GM12878 (cell line): ENCODE measurements around the gene RPS6KA5. TPM values are rescaled to one million over a fixed set of nuclear protein-coding genes. Genes with fewer than 3 reads are reported as not detected.

Source experiments
- ATAC-seq: fragments of 200-7000 bp; cut with Tn5 transposase; 3 replicates; pipeline ENCODE4 v1.9.1; 2020; ENCODE audit warnings: mild to moderate bottlenecking, moderate library complexity
- BruUV-seq: library from RNA; stranded (reverse); fragments of 400-500 nt; replicated peaks from 2 replicates; lab custom pipeline; 2021; lab: Mats Ljungman, UMichigan
- CTCF ChIA-PET: fragments of 300-600 bp; sonication (Branson Sonifier 250); formaldehyde crosslinking; extraction: SDS; loops from one replicate; lab custom pipeline; 2021; ENCODE audit warnings: inconsistent platforms; lab: Yijun Ruan, JAX
- POLR2A ChIA-PET: fragments of 350-600 bp; formaldehyde crosslinking; extraction: SDS; loops from one replicate; lab custom pipeline; 2021; ENCODE audit warnings: inconsistent platforms; lab: Charles Lee
- RAD21 ChIA-PET: fragments of 300-600 bp; sonication (Branson Sonifier 250); formaldehyde crosslinking; loops from one replicate; lab custom pipeline; 2023; ENCODE audit warnings: antibody characterized with exemption; ENCODE audit not compliant: unreplicated experiment; lab: Charles Lee
- SMC1A ChIA-PET: fragments of 300-600 bp; sonication (Branson Sonifier 250); formaldehyde crosslinking; loops from one replicate; lab custom pipeline; 2023; ENCODE audit not compliant: unreplicated experiment, uncharacterized antibody; lab: Charles Lee
- DNase-seq: peaks from one replicate; pipeline ENCODE4 v3.0.0-alpha.2; 2011; ENCODE audit warnings: low read depth, low spot score
- FAIRE-seq: peaks from 3 replicates; lab custom pipeline; 2011; peaks lifted over from hg19 to GRCh38; lab: Jason Lieb, UNC
- H2AFZ ChIP-seq: 2 replicates; pipeline ENCODE4 v1.6.0; 2011; ENCODE audit warnings: low read depth, low read length, control low read depth; ENCODE audit not compliant: control insufficient read depth
- H3K27ac ChIP-seq: 2 replicates; pipeline ENCODE4 v1.5.1; 2011; ENCODE audit warnings: control low read depth; ENCODE audit not compliant: control insufficient read depth, insufficient read depth
- H3K27me3 ChIP-seq, 2 experiments: replicated peaks in 1 of 2; 2 replicates each; pipeline versions ENCODE4 v1.6.0 to v1.6.1; 2011; ENCODE audit warnings: low read length in 1 of 2; ENCODE audit not compliant: control insufficient read depth in 2 of 2, insufficient read depth in 2 of 2
- H3K36me3 ChIP-seq, 2 experiments: 2 replicates each; pipeline ENCODE4 v1.5.1; 2011; ENCODE audit warnings: low read length in 1 of 2; ENCODE audit not compliant: control insufficient read depth in 2 of 2, insufficient read depth in 2 of 2
- H3K4me1 ChIP-seq: 2 replicates; pipeline ENCODE4 v1.6.1; 2011; ENCODE audit warnings: mild to moderate bottlenecking, low read length, moderate library complexity, mixed read lengths; ENCODE audit not compliant: control insufficient read depth, insufficient read depth
- H3K4me2 ChIP-seq: 2 replicates; pipeline ENCODE4 v1.6.0; 2011; ENCODE audit warnings: control low read depth; ENCODE audit not compliant: control insufficient read depth, insufficient read depth
- H3K4me3 ChIP-seq: fragments of 200-600 bp; sonication (generic); 2 replicates; pipeline ENCODE4 v1.5.1; 2016
- H3K79me2 ChIP-seq: 2 replicates; pipeline ENCODE4 v1.6.0; 2011; ENCODE audit warnings: low read length; ENCODE audit not compliant: control insufficient read depth, insufficient read depth
- H3K9ac ChIP-seq: 2 replicates; pipeline ENCODE4 v1.8.0; 2011; ENCODE audit warnings: low read length, control low read depth, mixed read lengths; ENCODE audit not compliant: control insufficient read depth, insufficient read depth
- H3K9me3 ChIP-seq: replicated peaks from 3 replicates; pipeline ENCODE4 v1.5.1; 2011; ENCODE audit warnings: mild to moderate bottlenecking, low read length; ENCODE audit not compliant: control insufficient read depth, insufficient read depth
- H4K20me1 ChIP-seq: 2 replicates; pipeline ENCODE4 v1.6.0; 2011; ENCODE audit not compliant: control insufficient read depth, insufficient read depth
- EGR1 ChIP-seq, 2 experiments: IDR thresholded peaks; 1 replicate in 1 of 2; 2 replicates in 1 of 2; pipeline ENCODE4 v1.6.1; 2011 to 2012; ENCODE audit warnings: low read depth in 2 of 2, low read length in 2 of 2, borderline replicate concordance in 1 of 2, mild to moderate bottlenecking in 1 of 2, moderate library complexity in 1 of 2
- HCFC1 ChIP-seq: fragments of 150-350 bp; IDR thresholded peaks from 2 replicates; pipeline ENCODE4 v1.6.1; 2014; ENCODE audit warnings: low read length
- IKZF2 ChIP-seq, 2 experiments: fragments of 450-650 bp; IDR thresholded peaks; 2 replicates each; pipeline ENCODE4 v1.6.1; 2017; ENCODE audit warnings: mild to moderate bottlenecking in 2 of 2, moderate library complexity in 2 of 2
- MTA3 ChIP-seq: IDR thresholded peaks from 2 replicates; pipeline ENCODE4 v1.6.1; 2012; ENCODE audit warnings: low read length, inconsistent platforms, borderline replicate concordance
- RAD51 ChIP-seq: fragments of 450-650 bp; IDR thresholded peaks from 2 replicates; pipeline ENCODE4 v1.6.1; 2016; ENCODE audit warnings: moderate library complexity, mild to moderate bottlenecking, inconsistent platforms
- RBBP5 ChIP-seq: fragments of 200-600 bp; sonication (generic); conservative IDR thresholded peaks from 2 replicates; pipeline ENCODE4 v1.6.1; 2016
- SIX5 ChIP-seq: IDR thresholded peaks from 2 replicates; pipeline ENCODE4 v1.6.1; 2011; ENCODE audit warnings: mild to moderate bottlenecking, low read depth, low read length, moderate library complexity; ENCODE audit not compliant: severe bottlenecking
- SRF ChIP-seq, 2 experiments: IDR thresholded peaks; 2 replicates each; pipeline ENCODE4 v1.6.1; 2011; ENCODE audit warnings: low read depth in 2 of 2, low read length in 2 of 2, mild to moderate bottlenecking in 1 of 2, moderate library complexity in 1 of 2
- STAT3 ChIP-seq: IDR thresholded peaks from 2 replicates; pipeline ENCODE4 v1.6.1; 2011; ENCODE audit warnings: low read depth, low read length, improper control_type of control experiment
- ZBTB11 ChIP-seq: fragments of 450-650 bp; formaldehyde crosslinking; IDR thresholded peaks from 2 replicates; pipeline ENCODE4 v1.5.0; 2022; ENCODE audit warnings: mild to moderate bottlenecking, missing genetic modification characterization
- WGBS: methylation state at CpG from one replicate; pipeline ENCODE4 v1.1.6; 2016; ENCODE audit warnings: low lambda C conversion rate; ENCODE audit not compliant: insufficient replicate concordance, insufficient coverage; ENCODE audit errors: missing lambda C conversion rate; 5-methylcytosine and 5-hydroxymethylcytosine counted together
- in situ Hi-C: fragments of 300-500 bp; cut with MboI; formaldehyde crosslinking; loops from 9 replicates; pipeline ENCODE4 v1.14.3; 2018; ENCODE audit warnings: mixed read lengths
- intact Hi-C: fragments of 100-400 bp; cut with micrococcal nuclease; formaldehyde crosslinking; loops from one replicate; pipeline ENCODE4 v1.14.2; 2022; ENCODE audit not compliant: unreplicated experiment
- polyA plus RNA-seq, 11 experiments: library from polyadenylated mRNA; depleted of rRNA in 4 of 11; unstranded in 6 of 11; stranded (reverse) in 5 of 11; fragments of >200 nt; fragmentation: Nextera tagmentation in 4 of 11; fragmentation: Illumina TruSeq in 1 of 11; extraction: Ambion mirVana in 4 of 11; extraction: Trizol in 1 of 11; gene quantifications; 1 replicate in 1 of 11; 2 replicates in 10 of 11; pipeline versions ENCODE4 v1.2.1 to v1.2.3, GENCODE V29; 2011 to 2016; ENCODE audit warnings: inconsistent platforms in 2 of 11, missing spikeins in 2 of 11, low read depth in 1 of 11
- total RNA-seq, 4 experiments: library from RNA; depleted of rRNA in 3 of 4; stranded (reverse); fragments of >200 nt in 3 of 4; fragmentation: Illumina TruSeq in 1 of 4; extraction: Trizol in 1 of 4; gene quantifications; 2 replicates each; pipeline versions ENCODE4 v1.2.1 to v1.2.3, GENCODE V29; 2013 to 2021
- TF ChIP-seq, protein P1 (sequence below): fragments of 450-650 bp; IDR thresholded peaks from 2 replicates; pipeline ENCODE4 v1.6.1; 2016; ENCODE audit warnings: mild to moderate bottlenecking
- TF ChIP-seq, protein P2 (sequence below): fragments of 450-650 bp; IDR thresholded peaks from 2 replicates; pipeline ENCODE4 v1.6.1; 2016; ENCODE audit warnings: mild to moderate bottlenecking, moderate library complexity, borderline replicate concordance

RPS6KA5 gene
- total and polyA plus RNA-seq, 10 of the 15 experiments (the other 5 are each of a cell fraction or from before 2014, with no cell fraction given): 1.4 to 7.0 (median 3.7) TPM

- ChIA-PET POLR2A (no interaction called here), CTCF (no interaction called here), SMC1A (no interaction called here), RAD21 (no interaction called here)
- in situ Hi-C loops (no loop called here), intact Hi-C loops (no loop called here)
- H4K20me1 ChIP-seq: no peaks in the 10 kb centered on the region
- H3K4me1 ChIP-seq: no peaks in the 10 kb centered on the region
- DNase-seq (no peak), ATAC-seq (no peak), FAIRE-seq (no peak)
- WGBS: 73% methylated on average over 9 of the region's 9 CpGs
- no peaks in the 10 kb centered on the region for H3K79me2 ChIP-seq
- H2AFZ ChIP-seq: no peak overlapping the region
- no peaks in the 10 kb centered on the region for H3K27me3 ChIP-seq
- TF ChIP-seq STAT3 (no peak), EGR1 (IDR thresholded peaks at IDR 0.05; ENCODE audit: borderline replicate concordance in 1 of 2, low read depth in 2 of 2, low read length in 2 of 2) (no peak), MTA3 (no peak), ZBTB11 (no peak), RBBP5 (no peak), IKZF2 (IDR thresholded peaks at IDR 0.05) (no peak), SRF (IDR thresholded peaks at IDR 0.05; ENCODE audit: low read depth in 2 of 2, low read length in 2 of 2) (no peak), RAD51 (no peak), HCFC1 (no peak), SIX5 (no peak)
- TF ChIP-seq, protein P1, sequence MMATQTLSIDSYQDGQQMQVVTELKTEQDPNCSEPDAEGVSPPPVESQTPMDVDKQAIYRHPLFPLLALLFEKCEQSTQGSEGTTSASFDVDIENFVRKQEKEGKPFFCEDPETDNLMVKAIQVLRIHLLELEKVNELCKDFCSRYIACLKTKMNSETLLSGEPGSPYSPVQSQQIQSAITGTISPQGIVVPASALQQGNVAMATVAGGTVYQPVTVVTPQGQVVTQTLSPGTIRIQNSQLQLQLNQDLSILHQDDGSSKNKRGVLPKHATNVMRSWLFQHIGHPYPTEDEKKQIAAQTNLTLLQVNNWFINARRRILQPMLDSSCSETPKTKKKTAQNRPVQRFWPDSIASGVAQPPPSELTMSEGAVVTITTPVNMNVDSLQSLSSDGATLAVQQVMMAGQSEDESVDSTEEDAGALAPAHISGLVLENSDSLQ: no peak
- TF ChIP-seq, protein P2, sequence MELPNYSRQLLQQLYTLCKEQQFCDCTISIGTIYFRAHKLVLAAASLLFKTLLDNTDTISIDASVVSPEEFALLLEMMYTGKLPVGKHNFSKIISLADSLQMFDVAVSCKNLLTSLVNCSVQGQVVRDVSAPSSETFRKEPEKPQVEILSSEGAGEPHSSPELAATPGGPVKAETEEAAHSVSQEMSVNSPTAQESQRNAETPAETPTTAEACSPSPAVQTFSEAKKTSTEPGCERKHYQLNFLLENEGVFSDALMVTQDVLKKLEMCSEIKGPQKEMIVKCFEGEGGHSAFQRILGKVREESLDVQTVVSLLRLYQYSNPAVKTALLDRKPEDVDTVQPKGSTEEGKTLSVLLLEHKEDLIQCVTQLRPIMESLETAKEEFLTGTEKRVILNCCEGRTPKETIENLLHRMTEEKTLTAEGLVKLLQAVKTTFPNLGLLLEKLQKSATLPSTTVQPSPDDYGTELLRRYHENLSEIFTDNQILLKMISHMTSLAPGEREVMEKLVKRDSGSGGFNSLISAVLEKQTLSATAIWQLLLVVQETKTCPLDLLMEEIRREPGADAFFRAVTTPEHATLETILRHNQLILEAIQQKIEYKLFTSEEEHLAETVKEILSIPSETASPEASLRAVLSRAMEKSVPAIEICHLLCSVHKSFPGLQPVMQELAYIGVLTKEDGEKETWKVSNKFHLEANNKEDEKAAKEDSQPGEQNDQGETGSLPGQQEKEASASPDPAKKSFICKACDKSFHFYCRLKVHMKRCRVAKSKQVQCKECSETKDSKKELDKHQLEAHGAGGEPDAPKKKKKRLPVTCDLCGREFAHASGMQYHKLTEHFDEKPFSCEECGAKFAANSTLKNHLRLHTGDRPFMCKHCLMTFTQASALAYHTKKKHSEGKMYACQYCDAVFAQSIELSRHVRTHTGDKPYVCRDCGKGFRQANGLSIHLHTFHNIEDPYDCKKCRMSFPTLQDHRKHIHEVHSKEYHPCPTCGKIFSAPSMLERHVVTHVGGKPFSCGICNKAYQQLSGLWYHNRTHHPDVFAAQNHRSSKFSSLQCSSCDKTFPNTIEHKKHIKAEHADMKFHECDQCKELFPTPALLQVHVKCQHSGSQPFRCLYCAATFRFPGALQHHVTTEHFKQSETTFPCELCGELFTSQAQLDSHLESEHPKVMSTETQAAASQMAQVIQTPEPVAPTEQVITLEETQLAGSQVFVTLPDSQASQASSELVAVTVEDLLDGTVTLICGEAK: no peak
- H3K4me2 ChIP-seq: no peak overlapping the region
- no peak overlapping the region for H3K4me3 ChIP-seq
- no peaks in the 10 kb centered on the region for H3K36me3 ChIP-seq
- BruUV-seq: no TSS peak
- H3K9me3 ChIP-seq: no peaks in the 10 kb centered on the region; the same call in 2 of the 3 replicates
- H3K9ac ChIP-seq: no peak overlapping the region
- H3K27ac ChIP-seq: no peak overlapping the region
Observed at GRCh38 chr14:90837355-90837754, 223.1 kb downstream of the RPS6KA5 start.
